Esophagus muscularis mucosa (tissue), 4 donors: ENCODE data around the gene PARP14. TPM values are rescaled to one million over a fixed set of nuclear protein-coding genes. Genes with fewer than 3 reads are reported as not detected.

Source experiments
- DNase-seq: peaks from one replicate; pipeline ENCODE4 v3.0.0-alpha.2; 2017; ENCODE audit errors: extremely low spot score
- H3K27ac ChIP-seq, 4 donors: fragments of 200-600 bp; sonication (generic); replicated peaks in 1 of 4; 1 replicate in 3 of 4; 2 replicates in 1 of 4; pipeline ENCODE4 v1.5.1; 2016 to 2019; ENCODE audit warnings: mild to moderate bottlenecking in 1 of 4
- H3K27me3 ChIP-seq, 4 donors: fragments of 200-600 bp; sonication (generic); one replicate each; pipeline versions ENCODE4 v1.5.1 to v1.6.0; 2016 to 2019
- H3K36me3 ChIP-seq, 4 donors: fragments of 200-600 bp; sonication (generic); one replicate each; pipeline ENCODE4 v1.5.1; 2016 to 2019
- H3K4me1 ChIP-seq, 4 donors: fragments of 200-600 bp; sonication (generic); one replicate each; pipeline ENCODE4 v1.5.1; 2016 to 2019
- H3K4me3 ChIP-seq, 4 donors: fragments of 200-600 bp; sonication (generic); 1 replicate in 2 of 4; 2 replicates in 2 of 4; pipeline ENCODE4 v1.5.1; 2016 to 2019; ENCODE audit warnings: mild to moderate bottlenecking in 4 of 4, moderate library complexity in 1 of 4
- H3K9me3 ChIP-seq, 4 donors: fragments of 200-600 bp; sonication (generic); 1 replicate in 3 of 4; 2 replicates in 1 of 4; pipeline ENCODE4 v1.5.1; 2016 to 2019
- CTCF ChIP-seq, 3 experiments: fragments of 200-600 bp in 2 of 3; fragments of 450-650 bp in 1 of 3; sonication (generic) in 2 of 3; IDR thresholded peaks; one replicate each; pipeline ENCODE4 v1.5.1; 2017 to 2019; ENCODE audit warnings: antibody characterized with exemption in 3 of 3, mild to moderate bottlenecking in 2 of 3, moderate library complexity in 1 of 3
- EP300 ChIP-seq: sonication (generic); formaldehyde crosslinking; IDR thresholded peaks from one replicate; pipeline ENCODE4 v1.6.1; 2017; ENCODE audit warnings: antibody characterized with exemption
- POLR2A ChIP-seq: fragments of 450-650 bp; IDR thresholded peaks from one replicate; pipeline ENCODE4 v1.6.1; 2017; ENCODE audit warnings: antibody characterized with exemption, moderate library complexity, mild to moderate bottlenecking, low read depth
- POLR2AphosphoS5 ChIP-seq, 2 donors: sonication (generic); formaldehyde crosslinking; IDR thresholded peaks; one replicate each; pipeline ENCODE4 v1.6.1; 2017; ENCODE audit warnings: antibody characterized with exemption in 2 of 2
- WGBS: methylation state at CpG from one replicate; pipeline ENCODE4 v1.1.5; 2018; 5-methylcytosine and 5-hydroxymethylcytosine counted together
- intact Hi-C: fragments of 100-400 bp; cut with DNase I; formaldehyde crosslinking; loops from one replicate; pipeline ENCODE4 v1.15.1; 2023
- total RNA-seq, 4 donors: library from RNA; depleted of rRNA; stranded (reverse); fragments of >200 nt; gene quantifications; one replicate each; pipeline versions ENCODE4 v1.1.0 to v1.2.1, GENCODE V29; 2016

Gene PARP14
- total RNA-seq, 4 donors from 2014 or later: 21.4 to 34.1 (median 22.5) TPM

GRCh38 chr3:122776675-122777468 lies 96.2 kb downstream of the PARP14 start:
- no peak for DNase-seq
- Histone ChIP-seq H3K9me3 (no peaks in the 10 kb centered on the region), H3K27me3 (no peaks in the 10 kb centered on the region), H3K4me1 (peaks cover 0 to 5% (median 0%) of the 10 kb centered on the region in 4 donors), H3K27ac (no peak overlapping the region), H3K4me3 (no peak overlapping the region), H3K36me3 (peaks cover 0 to 6% (median 2%) of the 10 kb centered on the region in 4 donors)
- 75% methylated on average over 5 of the region's 5 CpGs for WGBS
- no peak for TF ChIP-seq POLR2AphosphoS5 (IDR thresholded peaks at IDR 0.05)
- no peak for TF ChIP-seq POLR2A
- no peak for TF ChIP-seq EP300
- TF ChIP-seq CTCF (IDR thresholded peaks at IDR 0.05): no peak
- intact Hi-C loops: no loop called here

- H3K36me3 ChIP-seq: peaks cover 0 to 6% (median 2%) of the 10 kb centered on the region in 4 donors
- H3K27me3 ChIP-seq: no peaks in the 10 kb centered on the region
- no peak overlapping the region for H3K4me3 ChIP-seq
- no peak for TF ChIP-seq EP300
- TF ChIP-seq POLR2AphosphoS5 (IDR thresholded peaks at IDR 0.05): no peak
- TF ChIP-seq POLR2A: no peak
- no peak for TF ChIP-seq CTCF (IDR thresholded peaks at IDR 0.05)
- no peaks in the 10 kb centered on the region for H3K9me3 ChIP-seq
- H3K27ac ChIP-seq: no peak overlapping the region
- 77% methylated on average over 3 of the region's 3 CpGs for WGBS
- intact Hi-C loops: no loop called here
- peaks cover 0 to 5% (median 0%) of the 10 kb centered on the region in 4 donors for H3K4me1 ChIP-seq
- no peak for DNase-seq
Observed at GRCh38 chr3:122777563-122777962, 96.9 kb downstream of the PARP14 start.

Other genes with a start within 250 kb of the PARP14 start
- 10 to 100 TPM; 28.2 to 47.4 (median 45.3) TPM for gene KPNA1, start 165.9 kb upstream of the PARP14 start, total RNA-seq
- 10 to 100 TPM; 16.7 to 24.0 (median 21.3) TPM for gene PARP9, start 116.5 kb upstream of the PARP14 start, total RNA-seq
- 10 to 100 TPM; 21.6 to 33.5 (median 21.8) TPM for gene DTX3L, start 116.5 kb upstream of the PARP14 start, total RNA-seq
- 1 to 10 TPM in 1 of 4 donors, under 1 TPM in 3; 0.39 to 2.3 (median 0.65) TPM for gene PARP15, start 103.2 kb upstream of the PARP14 start, total RNA-seq
- 10 to 100 TPM in 1 of 4 donors, 1 to 10 TPM in 3; 5.5 to 14.5 (median 8.2) TPM for gene HSPBAP1, start 113.0 kb downstream of the PARP14 start, total RNA-seq
- gene SLC49A4, start 114.2 kb downstream of the PARP14 start, total RNA-seq: 10 to 100 TPM; 21.2 to 25.7 (median 24.1) TPM